A549 (cell line): ENCODE results near the gene MINDY4. TPM values are rescaled to one million over a fixed set of nuclear protein-coding genes. Genes with fewer than 3 reads are reported as not detected.
A peak's percentile ranks its signal among the peaks of the same experiment; 100 is the strongest.
"Not testable (repeated sequence)": the region's sequence is repeated elsewhere in the genome, so short reads cannot be mapped to it uniquely, and the experiment has no call there.

Experiments
- ATAC-seq, 2 experiments: fragments of 200-7000 bp in 1 of 2; fragments of >200 bp in 1 of 2; cut with Nextera tagmentation in 1 of 2; cut with Tn5 transposase in 1 of 2; 3 replicates each; pipeline versions ENCODE4 v1.8.0 to v1.9.1; 2018 to 2020; ENCODE audit warnings: mild to moderate bottlenecking in 1 of 2, moderate library complexity in 1 of 2
- CTCF ChIA-PET: fragments of 300-600 bp; sonication (Branson Sonifier 250); formaldehyde crosslinking; extraction: SDS; loops from one replicate; lab custom pipeline; 2021; ENCODE audit warnings: antibody characterized with exemption, inconsistent platforms; lab: Yijun Ruan, JAX
- POLR2A ChIA-PET: fragments of 350-600 bp; formaldehyde crosslinking; extraction: SDS; loops from one replicate; lab custom pipeline; 2021; ENCODE audit warnings: antibody characterized with exemption, inconsistent platforms; lab: Yijun Ruan, JAX
- DNase-seq, 2 experiments: peaks; one replicate each; pipeline versions ENCODE4 v3.0.0 to v3.0.0-alpha.2; 2011 to 2016; ENCODE audit warnings: low read depth in 1 of 2, low spot score in 1 of 2
- FAIRE-seq: peaks from 2 replicates; lab custom pipeline; 2011; peaks lifted over from hg19 to GRCh38; lab: Jason Lieb, UNC
- H3K27ac ChIP-seq, 2 experiments: fragments of >200 bp; sonication (Bioruptor Twin); formaldehyde crosslinking; 3 replicates each; pipeline ENCODE4 v1.5.1; 2016 to 2017
- H3K4me1 ChIP-seq: fragments of >200 bp; sonication (Bioruptor Twin); formaldehyde crosslinking; 3 replicates; pipeline ENCODE4 v1.6.1; 2016
- H3K4me2 ChIP-seq: fragments of >200 bp; sonication (Bioruptor Twin); formaldehyde crosslinking; 3 replicates; pipeline ENCODE4 v1.6.1; 2016
- H3K4me3 ChIP-seq: fragments of >200 bp; sonication (Bioruptor Twin); formaldehyde crosslinking; 3 replicates; pipeline ENCODE4 v1.5.1; 2016
- H3K9me3 ChIP-seq: fragments of >200 bp; sonication (Bioruptor Twin); formaldehyde crosslinking; 3 replicates; pipeline ENCODE4 v1.6.1; 2016
- BHLHE40 ChIP-seq: IDR thresholded peaks from 2 replicates; pipeline ENCODE4 v1.6.1; 2012; ENCODE audit warnings: low read depth, low read length, inconsistent platforms
- CHD4 ChIP-seq: fragments of 200-600 bp; sonication (generic); IDR thresholded peaks from 2 replicates; pipeline ENCODE4 v1.6.1; 2016; ENCODE audit warnings: antibody characterized with exemption, mild to moderate bottlenecking, borderline replicate concordance
- EHMT2 ChIP-seq: fragments of 200-600 bp; sonication (generic); IDR thresholded peaks from 2 replicates; pipeline ENCODE4 v1.6.1; 2016; ENCODE audit warnings: antibody characterized with exemption, low read depth, mild to moderate bottlenecking, moderate library complexity
- EP300 ChIP-seq, 2 experiments: fragments of >200 bp; sonication (Bioruptor Twin); formaldehyde crosslinking; IDR thresholded peaks; 2 replicates in 1 of 2; 3 replicates in 1 of 2; pipeline ENCODE4 v1.6.1; 2016 to 2017
- FOSL2 ChIP-seq, 2 experiments: fragments of 450-650 bp in 1 of 2; fragments of >200 bp in 1 of 2; sonication (Bioruptor Twin) in 1 of 2; formaldehyde crosslinking; IDR thresholded peaks; 2 replicates each; pipeline versions ENCODE4 v1.5.0 to v1.6.1; 2016 to 2020; ENCODE audit warnings: mild to moderate bottlenecking in 1 of 2, moderate library complexity in 1 of 2
- HEYL ChIP-seq: fragments of 250-450 bp; sonication (Bioruptor Pico); IDR thresholded peaks from 2 replicates; pipeline ENCODE4 v1.8.0; 2021; ENCODE audit warnings: mild to moderate bottlenecking, moderate library complexity
- HOXB5 ChIP-seq: fragments of 250-450 bp; sonication (Bioruptor Pico); IDR thresholded peaks from 2 replicates; pipeline ENCODE4 v1.5.0; 2020; ENCODE audit warnings: mild to moderate bottlenecking, moderate library complexity
- JUNB ChIP-seq: fragments of >200 bp; sonication (Bioruptor Twin); formaldehyde crosslinking; IDR thresholded peaks from 2 replicates; pipeline ENCODE4 v1.6.1; 2016
- MAFK ChIP-seq: fragments of 450-650 bp; IDR thresholded peaks from 2 replicates; pipeline ENCODE4 v1.6.1; 2014; ENCODE audit not compliant: partially characterized antibody
- MAX ChIP-seq: IDR thresholded peaks from 2 replicates; pipeline ENCODE4 v1.6.1; 2012
- NFE2L2 ChIP-seq: fragments of 150-350 bp; conservative IDR thresholded peaks from 2 replicates; pipeline ENCODE4 v1.6.1; 2014; ENCODE audit warnings: low read length
- NPAS2 ChIP-seq: fragments of 250-450 bp; sonication (Bioruptor Pico); IDR thresholded peaks from 2 replicates; pipeline ENCODE4 v1.8.0; 2022; ENCODE audit warnings: mild to moderate bottlenecking, moderate library complexity, borderline replicate concordance
- NR3C1 ChIP-seq: fragments of >200 bp; sonication (Bioruptor Twin); formaldehyde crosslinking; IDR thresholded peaks from 3 replicates; pipeline ENCODE4 v1.6.1; 2017
- PHF8 ChIP-seq: fragments of 200-600 bp; sonication (generic); IDR thresholded peaks from 2 replicates; pipeline ENCODE4 v1.6.1; 2016; ENCODE audit warnings: low read depth, mild to moderate bottlenecking, antibody characterized with exemption, moderate library complexity, borderline replicate concordance
- POLR2A ChIP-seq: IDR thresholded peaks from 2 replicates; pipeline ENCODE4 v1.6.1; 2012; ENCODE audit warnings: mild to moderate bottlenecking, low read length
- POLR2AphosphoS2 ChIP-seq: conservative IDR thresholded peaks from 2 replicates; pipeline ENCODE4 v1.6.1; 2012; ENCODE audit warnings: low read length, improper control_type of control experiment, inconsistent platforms
- RAD21 ChIP-seq, 2 experiments: fragments of >200 bp in 1 of 2; sonication (Bioruptor Twin) in 1 of 2; formaldehyde crosslinking in 1 of 2; IDR thresholded peaks in 1 of 2; conservative IDR thresholded peaks in 1 of 2; 2 replicates in 1 of 2; 3 replicates in 1 of 2; pipeline ENCODE4 v1.6.1; 2012 to 2018; ENCODE audit warnings: inconsistent platforms in 1 of 2
- RFX5 ChIP-seq: fragments of 450-650 bp; IDR thresholded peaks from 2 replicates; pipeline ENCODE4 v1.7.1; 2014; ENCODE audit warnings: antibody characterized with exemption, mild to moderate bottlenecking, moderate library complexity
- SMC3 ChIP-seq: fragments of >200 bp; sonication (Bioruptor Twin); formaldehyde crosslinking; IDR thresholded peaks from 3 replicates; pipeline ENCODE4 v1.6.1; 2018; ENCODE audit warnings: inconsistent platforms
- TFCP2L1 ChIP-seq: fragments of 250-450 bp; sonication (Bioruptor Pico); IDR thresholded peaks from 2 replicates; pipeline ENCODE4 v1.5.0; 2021; ENCODE audit warnings: mild to moderate bottlenecking
- TP53 ChIP-seq: fragments of 250-450 bp; sonication (Bioruptor Pico); IDR thresholded peaks from 2 replicates; pipeline ENCODE4 v1.5.0; 2021; ENCODE audit warnings: mild to moderate bottlenecking, moderate library complexity
- USF2 ChIP-seq: fragments of 450-650 bp; IDR thresholded peaks from 2 replicates; pipeline ENCODE4 v1.6.1; 2014; ENCODE audit warnings: antibody characterized with exemption
- ZC3H11A ChIP-seq: fragments of 450-650 bp; IDR thresholded peaks from 2 replicates; pipeline ENCODE4 v1.6.1; 2014; ENCODE audit warnings: antibody characterized with exemption, mild to moderate bottlenecking
- ZFP36 ChIP-seq: fragments of 450-650 bp; IDR thresholded peaks from 2 replicates; pipeline ENCODE4 v1.6.1; 2014; ENCODE audit warnings: borderline replicate concordance; ENCODE audit not compliant: partially characterized antibody
- WGBS: methylation state at CpG from one replicate; pipeline ENCODE4 v1.1.6; 2017; ENCODE audit errors: missing lambda C conversion rate; 5-methylcytosine and 5-hydroxymethylcytosine counted together
- polyA plus RNA-seq, 4 experiments: library from polyadenylated mRNA; depleted of rRNA in 3 of 4; stranded (reverse); fragments of >200 nt; fragmentation: RNase III in 1 of 4; extraction: RNeasy Plus Mini Kit Qiagen cat#74134 plus additional on column Dnase treatment in 1 of 4; gene quantifications; 2 replicates in 3 of 4; 3 replicates in 1 of 4; pipeline ENCODE4 v1.2.3, GENCODE V29; 2011 to 2017
- TF ChIP-seq, protein P1 (sequence below): fragments of 150-350 bp; IDR thresholded peaks from 2 replicates; pipeline ENCODE4 v1.6.1; 2014; ENCODE audit warnings: low read depth, mild to moderate bottlenecking, low read length
- TF ChIP-seq, protein P2 (sequence below): fragments of 250-450 bp; sonication (Bioruptor Pico); IDR thresholded peaks from 2 replicates; pipeline ENCODE4 v1.5.0; 2021; ENCODE audit warnings: mild to moderate bottlenecking, moderate library complexity, borderline replicate concordance
- TF ChIP-seq, protein P3 (sequence below): IDR thresholded peaks from 2 replicates; pipeline ENCODE4 v1.6.1; 2012; ENCODE audit warnings: low read depth, borderline replicate concordance

Gene MINDY4
- polyA plus RNA-seq, 2 of the 4 experiments (the other 2 are of a cell fraction), result 1.8 to 3.6 TPM

DNA sequence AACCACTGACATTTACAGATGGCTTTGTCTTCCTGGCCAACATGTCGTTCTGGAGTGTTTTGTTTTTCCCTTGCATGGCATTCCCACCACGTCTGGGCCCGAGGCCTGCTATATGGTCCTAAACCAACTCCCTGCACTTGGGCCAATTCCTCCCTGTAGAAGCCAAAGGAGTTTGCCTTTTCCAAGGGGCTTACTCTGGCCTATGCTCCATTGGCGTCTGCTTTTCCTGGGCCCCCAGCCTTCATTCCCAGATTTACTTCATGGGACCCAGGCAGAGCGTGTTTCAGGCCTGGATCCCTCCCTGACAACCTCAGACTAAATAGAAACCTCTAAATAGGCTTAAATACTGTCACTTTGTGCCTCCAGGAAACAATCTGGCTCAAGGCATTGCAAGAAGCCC is 60.7 kb downstream of the MINDY4 start:
- TF ChIP-seq POLR2A (no peak), POLR2AphosphoS2 (no peak), NPAS2 (CRISPR knock-in tag) (no peak), ZC3H11A (no peak), NR3C1 (no peak), USF2 (no peak), HOXB5 (CRISPR knock-in tag) (no peak), FOSL2 (IDR thresholded peaks at IDR 0.05) (no peak), FOSL2 (CRISPR knock-in tag; IDR thresholded peaks at IDR 0.05) (no peak), RFX5 (no peak), TP53 (CRISPR knock-in tag) (no peak), MAX (no peak)
- TF ChIP-seq, protein P1, sequence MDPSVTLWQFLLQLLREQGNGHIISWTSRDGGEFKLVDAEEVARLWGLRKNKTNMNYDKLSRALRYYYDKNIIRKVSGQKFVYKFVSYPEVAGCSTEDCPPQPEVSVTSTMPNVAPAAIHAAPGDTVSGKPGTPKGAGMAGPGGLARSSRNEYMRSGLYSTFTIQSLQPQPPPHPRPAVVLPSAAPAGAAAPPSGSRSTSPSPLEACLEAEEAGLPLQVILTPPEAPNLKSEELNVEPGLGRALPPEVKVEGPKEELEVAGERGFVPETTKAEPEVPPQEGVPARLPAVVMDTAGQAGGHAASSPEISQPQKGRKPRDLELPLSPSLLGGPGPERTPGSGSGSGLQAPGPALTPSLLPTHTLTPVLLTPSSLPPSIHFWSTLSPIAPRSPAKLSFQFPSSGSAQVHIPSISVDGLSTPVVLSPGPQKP, result no peak
- TF ChIP-seq, protein P2, sequence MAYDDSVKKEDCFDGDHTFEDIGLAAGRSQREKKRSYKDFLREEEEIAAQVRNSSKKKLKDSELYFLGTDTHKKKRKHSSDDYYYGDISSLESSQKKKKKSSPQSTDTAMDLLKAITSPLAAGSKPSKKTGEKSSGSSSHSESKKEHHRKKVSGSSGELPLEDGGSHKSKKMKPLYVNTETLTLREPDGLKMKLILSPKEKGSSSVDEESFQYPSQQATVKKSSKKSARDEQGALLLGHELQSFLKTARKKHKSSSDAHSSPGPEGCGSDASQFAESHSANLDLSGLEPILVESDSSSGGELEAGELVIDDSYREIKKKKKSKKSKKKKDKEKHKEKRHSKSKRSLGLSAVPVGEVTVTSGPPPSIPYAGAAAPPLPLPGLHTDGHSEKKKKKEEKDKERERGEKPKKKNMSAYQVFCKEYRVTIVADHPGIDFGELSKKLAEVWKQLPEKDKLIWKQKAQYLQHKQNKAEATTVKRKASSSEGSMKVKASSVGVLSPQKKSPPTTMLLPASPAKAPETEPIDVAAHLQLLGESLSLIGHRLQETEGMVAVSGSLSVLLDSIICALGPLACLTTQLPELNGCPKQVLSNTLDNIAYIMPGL, result no peak
- TF ChIP-seq, protein P3, sequence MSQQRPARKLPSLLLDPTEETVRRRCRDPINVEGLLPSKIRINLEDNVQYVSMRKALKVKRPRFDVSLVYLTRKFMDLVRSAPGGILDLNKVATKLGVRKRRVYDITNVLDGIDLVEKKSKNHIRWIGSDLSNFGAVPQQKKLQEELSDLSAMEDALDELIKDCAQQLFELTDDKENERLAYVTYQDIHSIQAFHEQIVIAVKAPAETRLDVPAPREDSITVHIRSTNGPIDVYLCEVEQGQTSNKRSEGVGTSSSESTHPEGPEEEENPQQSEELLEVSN, result no peak
- ChIA-PET CTCF (no interaction called here), POLR2A (no interaction called here)
- Histone ChIP-seq H3K27ac (no peak overlapping the region), H3K4me1 (no peaks in the 10 kb centered on the region), H3K4me3 (no peak overlapping the region), H3K9me3 (peaks cover 17% of the 10 kb centered on the region), H3K4me2 (no peak overlapping the region)
- FAIRE-seq, result no peak
- ATAC-seq, result no peak
- 75% methylated on average over 5 of the region's 5 CpGs for WGBS
- no peak for DNase-seq

DNA sequence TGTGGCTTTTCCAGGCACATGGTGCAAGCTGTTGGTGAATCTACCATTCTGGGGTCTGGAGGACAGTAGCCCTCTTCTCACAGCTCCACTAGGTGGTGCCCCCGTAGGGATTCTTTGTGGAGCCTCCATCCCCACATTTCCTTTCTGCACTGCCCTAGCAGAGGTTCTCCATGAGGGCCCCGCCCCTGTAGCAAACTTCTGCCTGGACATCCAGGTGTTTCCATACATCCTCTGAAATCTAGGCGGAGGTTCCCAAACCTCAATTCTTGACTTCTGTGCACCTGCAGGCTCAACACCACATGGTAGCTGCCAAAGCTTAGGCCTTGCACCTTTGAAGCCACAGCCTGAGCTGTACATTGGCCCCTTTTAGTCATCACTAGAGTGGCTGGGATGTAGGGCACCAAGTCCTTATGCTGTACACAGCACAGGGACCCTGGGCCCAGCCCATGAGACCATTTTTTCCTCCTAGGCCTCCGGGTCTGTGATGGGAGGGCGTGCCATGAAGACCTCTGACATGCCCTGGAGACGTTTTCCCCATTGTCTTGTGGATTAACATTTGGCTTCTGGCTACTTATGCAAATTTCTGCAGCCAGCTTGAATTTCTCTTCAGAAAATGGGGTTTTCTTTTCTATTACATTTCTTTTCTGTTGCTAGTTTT is 62.9 kb downstream of the MINDY4 start:
- POLR2A ChIA-PET, H3K4me2 ChIP-seq, CTCF ChIA-PET, DNase-seq, H3K4me3 ChIP-seq, ATAC-seq, FAIRE-seq, H3K27ac ChIP-seq, H3K4me1 ChIP-seq: not testable (repeated sequence)
- 82% methylated on average over 6 of the region's 6 CpGs for WGBS
- peaks cover 17% of the 10 kb centered on the region for H3K9me3 ChIP-seq
- TF ChIP-seq ZFP36, result peak; percentile 52

DNA sequence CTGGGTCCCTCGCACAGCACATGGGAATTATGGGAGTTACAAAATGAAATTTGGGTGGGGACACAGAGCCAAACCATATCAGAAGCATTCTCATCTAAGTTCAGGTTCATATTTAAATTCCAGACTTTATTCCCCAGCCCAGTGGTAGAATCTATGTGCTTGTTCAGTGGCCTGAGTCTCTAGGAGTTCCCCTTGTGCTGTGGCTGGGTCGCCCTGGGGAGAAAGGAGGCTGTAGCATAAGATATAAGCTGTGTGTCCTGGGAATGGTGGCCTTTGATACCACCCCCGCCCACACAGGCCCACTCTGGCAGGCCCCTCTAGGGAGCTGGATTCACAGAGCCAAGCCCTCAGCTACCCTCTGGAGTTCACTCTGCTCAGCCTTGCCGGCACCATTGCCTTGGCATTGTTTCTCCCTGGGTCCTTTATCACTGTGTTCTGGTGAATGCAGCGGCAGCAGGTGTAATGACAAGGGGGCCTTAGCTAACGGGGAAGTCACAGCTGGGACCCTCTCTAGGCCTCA is 64.2 kb downstream of the MINDY4 start:
- no peak overlapping the region for H3K27ac ChIP-seq
- FAIRE-seq (no peak), DNase-seq (no peak), ATAC-seq (no peak)
- no peak overlapping the region for H3K4me2 ChIP-seq
- WGBS, result 83% methylated on average over 5 of the region's 6 CpGs
- TF ChIP-seq MAX, result no peak
- TF ChIP-seq USF2, result no peak
- no peak for TF ChIP-seq SMC3
- TF ChIP-seq TFCP2L1 (CRISPR knock-in tag), result no peak
- TF ChIP-seq EHMT2, result no peak
- TF ChIP-seq RAD21 (conservative IDR thresholded peaks at IDR 0.05 in 1 of 2, IDR thresholded peaks at IDR 0.05 in 1 of 2), result no peak
- TF ChIP-seq NFE2L2, result no peak
- no peak for TF ChIP-seq FOSL2 (IDR thresholded peaks at IDR 0.05)
- no peak for TF ChIP-seq FOSL2 (CRISPR knock-in tag; IDR thresholded peaks at IDR 0.05)
- TF ChIP-seq CHD4, result no peak
- no peak for TF ChIP-seq TP53 (CRISPR knock-in tag)
- no peak for TF ChIP-seq NPAS2 (CRISPR knock-in tag)
- no peak for TF ChIP-seq MAFK
- TF ChIP-seq BHLHE40, result no peak
- no peak for TF ChIP-seq PHF8
- no peak for TF ChIP-seq EP300 (IDR thresholded peaks at IDR 0.05)
- TF ChIP-seq JUNB, result no peak
- TF ChIP-seq HEYL (CRISPR knock-in tag), result no peak
- no peak overlapping the region for H3K4me3 ChIP-seq
- no peaks in the 10 kb centered on the region for H3K4me1 ChIP-seq
- peaks cover 17% of the 10 kb centered on the region for H3K9me3 ChIP-seq
- CTCF ChIA-PET, result interaction anchor here (1.1 kb wide), 1 partner anchor 148 kb away, joined by 3 read pairs; no protein-coding TSS in a partner anchor
- POLR2A ChIA-PET, result no interaction called here
